ENCODE results near the gene UBE2K.
"Not testable (repeated sequence)": the region's sequence is repeated elsewhere in the genome, so short reads cannot be mapped to it uniquely, and the experiment has no call there.

The UBE2K gene

DNA sequence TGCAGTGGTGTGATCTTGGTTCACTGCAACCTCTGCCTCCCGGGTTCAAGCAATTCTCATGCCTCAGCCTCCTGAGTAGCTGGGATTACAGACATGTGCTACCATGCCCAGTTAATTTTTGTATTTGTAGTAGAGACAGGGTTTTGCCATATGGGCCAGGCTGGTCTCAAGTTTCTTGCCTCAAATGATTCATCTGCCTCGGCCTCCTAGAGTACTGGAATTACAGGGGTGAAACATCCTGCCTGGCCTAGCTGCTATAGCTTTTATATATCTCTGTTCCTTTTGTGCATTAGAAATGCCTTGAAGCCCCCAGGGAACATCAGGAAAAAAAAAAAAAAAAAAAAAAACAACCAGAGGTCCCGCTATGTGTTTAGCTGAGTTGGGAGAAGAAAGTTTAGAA lies 34.8 kb downstream of the UBE2K start:
- no peak for DNase-seq

GRCh38 chr4:39739591-39739990 lies 41.7 kb downstream of the UBE2K start:
- not testable (repeated sequence) for DNase-seq

DNA sequence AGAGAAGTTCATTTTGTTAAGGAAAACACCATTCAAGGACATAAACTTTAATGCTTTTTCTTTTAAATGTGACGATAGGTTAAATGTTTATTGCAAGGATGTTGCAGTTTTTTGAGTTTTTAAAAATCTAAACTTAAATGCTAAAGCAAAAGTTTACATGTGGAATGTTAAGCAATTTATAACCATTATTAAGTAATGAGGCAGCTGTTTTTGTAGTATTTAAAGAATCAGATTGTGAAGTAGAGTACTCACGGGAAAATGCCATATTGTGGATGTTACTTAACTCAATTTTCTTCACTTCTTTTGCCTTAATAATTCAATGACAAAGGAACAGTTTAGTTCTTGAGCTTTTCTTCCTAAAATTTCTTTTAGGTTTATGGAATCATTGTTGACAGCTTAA lies 43.5 kb downstream of the UBE2K start:
- no peak for DNase-seq

GRCh38 chr4:39745920-39746319 lies 48.0 kb downstream of the UBE2K start:
- DNase-seq, result no peak

DNA sequence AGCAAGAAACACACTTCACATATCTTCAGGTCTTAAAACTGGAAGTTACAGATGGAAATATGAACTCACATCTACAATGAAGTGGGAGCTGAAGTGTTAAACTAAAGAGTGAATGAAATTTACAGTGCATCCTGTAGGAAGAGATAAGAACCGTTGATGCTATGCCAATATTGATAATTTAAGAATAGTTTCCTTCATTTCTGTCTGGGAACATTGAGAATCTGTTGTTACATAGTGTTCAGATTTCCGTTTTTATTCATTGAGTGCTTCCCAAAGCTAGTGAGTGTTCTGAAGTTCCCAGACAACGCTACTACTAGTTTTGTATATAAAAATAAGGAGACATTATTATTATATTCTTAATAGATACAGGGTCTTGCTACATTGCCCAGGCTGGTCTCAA lies 52.3 kb downstream of the UBE2K start:
- no peak for DNase-seq

DNA sequence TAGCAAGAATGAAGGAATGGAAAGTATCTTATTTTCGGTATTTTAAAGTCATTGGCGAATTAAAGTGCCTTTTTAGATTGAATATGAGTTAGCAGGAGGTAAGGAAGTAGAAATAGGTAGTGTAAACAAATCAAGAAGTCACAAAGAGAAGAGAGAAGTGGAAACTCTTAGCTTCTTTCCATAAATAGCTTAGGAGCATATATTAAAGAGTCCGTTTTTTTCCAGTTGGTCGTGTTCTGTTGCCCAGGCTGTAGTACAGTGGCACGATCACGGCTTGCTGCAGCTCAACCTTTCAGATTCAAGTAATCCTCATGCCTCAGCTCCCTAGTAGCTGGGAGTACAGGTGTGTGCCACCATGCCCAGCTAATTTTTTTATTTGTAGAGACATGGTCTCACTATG lies 56.4 kb downstream of the UBE2K start:
- no peak for DNase-seq

GRCh38 chr4:39756159-39756558 lies 58.2 kb downstream of the UBE2K start:
- no peak for DNase-seq

DNA sequence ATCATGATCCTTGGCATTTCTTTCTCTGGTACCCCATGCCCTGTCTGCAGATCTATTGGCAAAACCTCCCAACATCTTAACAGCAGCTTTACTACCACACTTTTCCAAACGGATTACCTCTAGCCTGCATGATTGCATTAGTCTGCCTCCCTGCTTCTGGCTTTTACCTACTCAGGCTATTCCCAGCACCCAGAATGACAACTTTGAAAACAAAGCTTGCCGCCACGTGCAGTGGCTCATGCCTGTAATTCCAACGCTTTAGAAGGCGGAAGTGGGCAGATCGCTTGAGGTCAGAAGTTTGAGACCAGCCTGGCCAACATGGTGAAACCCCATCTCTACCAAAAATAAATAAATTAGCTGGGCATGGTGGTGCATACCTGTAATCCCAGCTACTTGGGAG lies 60.2 kb downstream of the UBE2K start:
- no peak for DNase-seq

DNA sequence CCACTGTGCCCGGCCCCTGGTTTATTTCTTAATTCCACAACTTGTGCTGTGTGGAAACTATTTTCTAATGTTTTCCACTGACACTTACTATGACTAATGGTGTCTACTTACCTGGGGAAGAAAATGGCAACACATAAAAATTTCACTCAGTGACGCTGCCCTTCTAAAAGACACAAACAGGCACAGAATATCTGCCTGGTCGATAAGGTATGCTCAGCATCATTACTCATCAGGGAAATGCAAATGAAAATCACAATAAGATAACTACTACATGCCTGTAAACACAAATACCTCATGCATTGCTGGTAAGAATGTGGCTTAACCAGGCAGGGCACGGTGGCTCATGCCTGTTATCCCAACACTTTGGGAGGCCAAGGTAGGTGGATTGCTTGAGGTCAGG lies 61.6 kb downstream of the UBE2K start:
- no peak for DNase-seq

- DNase-seq, result no peak
Measured at GRCh38 chr4:39761005-39761667, 63.2 kb downstream of the UBE2K start.

GRCh38 chr4:39763714-39764572 lies 66.0 kb downstream of the UBE2K start:
- DNase-seq, result no peak

DNA sequence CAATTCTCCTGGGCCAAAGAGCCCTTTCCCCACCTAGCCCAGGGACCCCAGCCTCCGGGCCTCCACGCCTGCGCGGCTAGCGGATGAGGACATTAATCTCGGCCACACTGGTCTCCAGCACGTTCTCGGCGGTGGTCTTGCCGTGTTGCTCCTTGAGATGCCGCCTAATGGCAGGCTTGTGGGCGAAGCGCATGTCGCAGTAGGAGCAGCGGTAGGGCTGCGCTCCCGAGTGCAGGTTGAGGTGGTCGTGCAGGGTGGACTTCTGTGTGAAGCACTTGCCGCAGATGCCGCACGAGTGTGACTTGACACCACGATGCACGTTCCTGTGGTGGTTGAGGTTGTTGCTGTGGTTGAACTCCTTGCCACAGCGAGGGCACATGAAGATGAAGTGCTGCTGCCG lies 72.1 kb downstream of the UBE2K start:
- DNase-seq, result no peak

DNA sequence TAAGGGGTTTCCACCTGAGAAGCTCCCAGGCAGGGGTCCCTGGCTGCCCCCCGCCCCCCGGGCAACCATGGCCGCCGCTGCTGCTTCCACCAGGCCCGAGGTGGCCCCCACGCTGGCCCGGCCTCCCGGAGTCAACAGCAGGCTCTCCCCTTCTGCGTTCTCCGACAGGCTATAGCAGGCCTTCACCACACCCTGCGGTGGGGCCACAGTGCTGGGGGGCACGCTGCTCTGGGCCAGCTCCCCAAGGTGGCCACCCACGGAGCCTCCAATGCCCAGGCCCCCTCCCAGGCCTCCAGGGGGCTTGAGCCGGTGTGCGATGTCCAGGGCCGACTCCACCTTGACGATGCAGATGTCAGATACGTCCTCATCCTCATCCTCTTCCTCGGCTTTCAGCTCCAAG lies 72.5 kb downstream of the UBE2K start:
- DNase-seq, result no peak

DNA sequence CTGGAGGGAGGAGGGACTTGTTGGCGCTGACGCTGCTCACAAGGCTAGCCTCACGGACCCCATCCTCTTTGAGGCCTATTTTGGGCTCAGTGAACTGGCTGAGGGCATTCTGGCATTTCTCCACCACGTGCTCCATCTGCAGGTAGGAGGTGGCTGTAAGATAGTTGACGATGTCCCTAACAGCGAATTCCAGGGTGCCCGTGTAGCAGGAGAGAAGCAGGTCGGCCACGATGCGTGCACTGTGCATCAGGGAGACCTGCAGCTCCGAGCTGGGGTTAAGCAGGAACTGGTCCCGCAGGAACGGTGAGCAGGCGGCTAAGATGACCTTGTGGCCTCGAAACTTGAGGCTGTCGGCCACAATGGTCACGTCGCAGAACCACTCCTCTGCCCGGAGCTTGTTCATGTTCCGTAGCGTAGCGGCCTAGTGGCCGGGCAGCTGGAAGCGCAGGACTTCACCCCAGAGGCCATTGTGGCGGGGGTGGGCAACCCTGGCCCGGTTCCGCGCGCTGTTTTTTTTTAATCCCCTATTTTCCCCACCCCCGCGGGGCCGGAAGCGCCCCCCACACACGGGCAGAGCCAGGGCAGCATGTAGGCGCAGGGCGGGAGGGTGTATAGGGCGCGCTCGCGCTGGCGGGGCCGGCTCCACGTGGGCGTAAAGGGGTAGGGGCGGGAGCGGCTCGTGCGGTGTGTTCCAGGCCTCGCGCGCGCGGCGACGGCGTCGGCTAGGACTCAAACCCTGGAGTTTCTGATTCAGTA lies 73.2 kb downstream of the UBE2K start:
- no peak for DNase-seq

DNA sequence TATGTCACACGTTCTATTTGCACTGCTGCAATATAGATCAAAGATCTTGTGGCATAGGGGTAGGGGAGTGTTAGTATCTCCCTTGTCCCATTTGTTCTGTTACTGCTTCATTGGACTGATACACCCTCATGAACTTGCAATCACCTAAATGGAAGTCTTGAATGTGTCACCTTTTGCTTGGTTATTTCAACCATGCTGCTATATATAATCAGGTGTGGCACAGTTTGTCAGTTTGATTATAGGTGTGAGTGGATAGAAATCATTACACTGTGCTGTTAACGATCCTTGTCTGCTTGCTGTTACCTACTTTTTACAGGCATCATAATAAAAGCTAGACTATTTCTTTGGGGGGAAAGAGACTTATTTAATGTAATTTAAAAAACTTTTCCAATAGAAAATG lies 84.1 kb downstream of the UBE2K start:
- not testable (repeated sequence) for DNase-seq

GRCh38 chr4:39785083-39785482 lies 87.1 kb downstream of the UBE2K start:
- no peak for DNase-seq

DNA sequence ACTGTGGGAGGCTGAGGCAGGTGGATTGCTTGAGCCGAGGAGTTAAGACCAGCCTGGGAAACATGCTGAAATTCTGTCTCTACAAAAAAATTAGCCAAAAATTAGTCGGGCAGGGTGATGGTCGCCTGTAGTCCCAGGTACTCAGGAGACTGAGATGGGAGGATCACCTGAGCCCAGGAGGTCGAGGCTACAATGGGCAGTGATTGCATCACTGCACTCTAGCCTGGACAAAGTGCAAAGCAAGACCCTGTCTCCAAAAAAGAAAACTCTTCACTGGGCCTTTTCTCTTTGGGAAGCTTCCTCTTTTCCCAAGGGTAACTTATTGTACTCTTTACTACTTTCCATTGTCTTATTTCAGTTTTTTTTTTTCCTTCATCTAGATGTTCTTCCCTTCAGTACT lies 88.9 kb downstream of the UBE2K start:
- no peak for DNase-seq

DNA sequence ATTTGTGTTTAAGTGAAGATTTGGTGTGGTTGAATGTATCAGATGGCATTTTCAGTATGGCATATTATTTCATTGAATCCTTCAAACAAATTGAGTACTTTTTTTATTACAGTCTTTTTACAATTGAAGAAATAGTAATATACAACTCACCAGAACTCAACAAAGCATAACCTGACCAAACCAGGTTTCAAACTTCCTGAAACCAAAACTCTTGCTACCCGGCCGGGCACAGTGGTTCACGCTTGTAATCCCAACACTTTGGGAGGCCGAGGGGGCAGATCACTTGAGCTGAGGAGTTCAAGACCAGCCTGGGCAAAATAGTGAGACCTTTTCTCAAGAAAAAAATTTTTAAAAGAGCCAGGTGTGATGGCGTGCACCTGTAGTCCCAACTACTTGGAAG lies 94.2 kb downstream of the UBE2K start:
- no peak for DNase-seq

GRCh38 chr4:39792529-39792928 lies 94.6 kb downstream of the UBE2K start:
- no peak for DNase-seq

- DNase-seq, result not testable (repeated sequence)
Measured at GRCh38 chr4:39792976-39793375, 95.0 kb downstream of the UBE2K start.

- no peak for DNase-seq
Measured at GRCh38 chr4:39802005-39802404, 104.1 kb downstream of the UBE2K start.

GRCh38 chr4:39808231-39808749 lies 110.4 kb downstream of the UBE2K start:
- no peak for DNase-seq

DNA sequence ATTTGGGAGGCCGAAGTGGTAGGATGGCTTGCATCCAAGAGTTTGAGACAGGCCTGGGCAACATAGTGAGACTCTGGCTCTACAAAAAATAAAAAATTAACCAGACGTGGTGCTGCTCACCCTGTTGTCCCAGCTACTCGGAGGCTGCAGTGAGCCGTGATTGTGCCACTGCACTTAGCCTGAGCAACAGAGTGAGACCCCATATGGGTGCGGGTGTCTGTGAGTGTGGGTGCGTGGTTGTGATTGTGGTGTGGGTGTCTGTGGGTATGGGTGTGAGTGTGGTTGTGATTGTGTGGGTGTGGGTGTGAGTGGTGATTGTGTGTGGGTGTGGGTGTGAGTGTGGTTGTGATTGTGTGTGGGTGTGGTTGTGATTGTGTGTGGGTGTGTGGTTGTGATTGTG lies 114.6 kb downstream of the UBE2K start:
- DNase-seq, result no peak
